ENCODE measurements around the gene PPARD. TPM values are rescaled to one million over a fixed set of nuclear protein-coding genes. Genes with fewer than 3 reads are reported as not detected.
A peak's percentile ranks its signal among the peaks of the same experiment; 100 is the strongest.

PPARD gene
- total and polyA plus RNA-seq, 2 of the 13 experiments (the other 11 are each of a cell fraction or from before 2014, with no cell fraction given): 6.1 to 13.3 TPM

DNA sequence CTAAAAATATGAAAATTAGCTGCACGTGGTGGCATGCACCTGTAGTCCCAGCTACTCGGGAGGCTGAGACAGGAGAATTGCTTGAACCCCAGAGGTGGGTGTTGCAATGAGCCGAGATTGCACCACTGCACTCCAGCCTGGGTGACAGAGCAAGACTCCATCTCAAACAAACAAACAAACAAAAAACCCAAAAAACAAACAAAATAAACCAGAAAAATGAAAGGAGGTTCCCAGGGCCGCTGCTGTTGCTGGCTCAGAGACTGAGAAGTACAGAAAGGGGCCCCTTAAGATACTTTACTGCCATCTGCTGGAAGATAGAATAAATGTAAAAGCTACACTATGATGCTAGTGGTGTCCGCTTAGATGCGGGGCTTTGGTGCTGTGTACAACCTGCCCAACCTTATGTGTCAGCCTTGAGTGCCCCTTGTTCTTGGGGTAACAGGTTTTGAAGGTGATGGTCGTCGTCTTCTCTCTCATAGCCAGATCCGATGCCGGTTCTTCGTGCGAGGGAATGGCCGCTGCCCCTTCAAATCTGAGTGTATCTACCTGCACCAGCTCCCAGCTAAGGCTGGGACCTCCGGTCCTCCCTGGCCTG is 107.0 kb downstream of the PPARD start (continued):
- TF ChIP-seq, protein P1, sequence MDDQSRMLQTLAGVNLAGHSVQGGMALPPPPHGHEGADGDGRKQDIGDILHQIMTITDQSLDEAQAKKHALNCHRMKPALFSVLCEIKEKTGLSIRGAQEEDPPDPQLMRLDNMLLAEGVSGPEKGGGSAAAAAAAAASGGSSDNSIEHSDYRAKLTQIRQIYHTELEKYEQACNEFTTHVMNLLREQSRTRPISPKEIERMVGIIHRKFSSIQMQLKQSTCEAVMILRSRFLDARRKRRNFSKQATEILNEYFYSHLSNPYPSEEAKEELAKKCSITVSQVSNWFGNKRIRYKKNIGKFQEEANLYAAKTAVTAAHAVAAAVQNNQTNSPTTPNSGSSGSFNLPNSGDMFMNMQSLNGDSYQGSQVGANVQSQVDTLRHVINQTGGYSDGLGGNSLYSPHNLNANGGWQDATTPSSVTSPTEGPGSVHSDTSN (CRISPR knock-in tag; IDR thresholded peaks at IDR 0.05; ENCODE audit: borderline replicate concordance): no peak
- TF ChIP-seq TOPORS (CRISPR knock-in tag; IDR thresholded peaks at IDR 0.05) (no peak), CBX5 (CRISPR knock-in tag; IDR thresholded peaks at IDR 0.05; ENCODE audit: borderline replicate concordance) (no peak), BHLHE40 (IDR thresholded peaks at IDR 0.05; ENCODE audit: low read length) (no peak), PPARG (CRISPR knock-in tag; conservative IDR thresholded peaks at IDR 0.05) (no peak), BRCA1 (CRISPR knock-in tag; IDR thresholded peaks at IDR 0.05) (no peak), PAX8 (CRISPR knock-in tag; IDR thresholded peaks at IDR 0.05; ENCODE audit: borderline replicate concordance) (no peak), NFIC (IDR thresholded peaks at IDR 0.05; ENCODE audit: low read length) (no peak), ARNT2 (CRISPR knock-in tag; IDR thresholded peaks at IDR 0.05; ENCODE audit: low read depth) (peak; percentile 52; the same call in 1 of the 2 replicates), ZNF773 (CRISPR knock-in tag; IDR thresholded peaks at IDR 0.05; ENCODE audit: borderline replicate concordance) (no peak), KLF13 (CRISPR knock-in tag; IDR thresholded peaks at IDR 0.05) (no peak), KDM6A (CRISPR knock-in tag; IDR thresholded peaks at IDR 0.05; ENCODE audit: low read depth) (no peak)
- TF ChIP-seq, protein P2, sequence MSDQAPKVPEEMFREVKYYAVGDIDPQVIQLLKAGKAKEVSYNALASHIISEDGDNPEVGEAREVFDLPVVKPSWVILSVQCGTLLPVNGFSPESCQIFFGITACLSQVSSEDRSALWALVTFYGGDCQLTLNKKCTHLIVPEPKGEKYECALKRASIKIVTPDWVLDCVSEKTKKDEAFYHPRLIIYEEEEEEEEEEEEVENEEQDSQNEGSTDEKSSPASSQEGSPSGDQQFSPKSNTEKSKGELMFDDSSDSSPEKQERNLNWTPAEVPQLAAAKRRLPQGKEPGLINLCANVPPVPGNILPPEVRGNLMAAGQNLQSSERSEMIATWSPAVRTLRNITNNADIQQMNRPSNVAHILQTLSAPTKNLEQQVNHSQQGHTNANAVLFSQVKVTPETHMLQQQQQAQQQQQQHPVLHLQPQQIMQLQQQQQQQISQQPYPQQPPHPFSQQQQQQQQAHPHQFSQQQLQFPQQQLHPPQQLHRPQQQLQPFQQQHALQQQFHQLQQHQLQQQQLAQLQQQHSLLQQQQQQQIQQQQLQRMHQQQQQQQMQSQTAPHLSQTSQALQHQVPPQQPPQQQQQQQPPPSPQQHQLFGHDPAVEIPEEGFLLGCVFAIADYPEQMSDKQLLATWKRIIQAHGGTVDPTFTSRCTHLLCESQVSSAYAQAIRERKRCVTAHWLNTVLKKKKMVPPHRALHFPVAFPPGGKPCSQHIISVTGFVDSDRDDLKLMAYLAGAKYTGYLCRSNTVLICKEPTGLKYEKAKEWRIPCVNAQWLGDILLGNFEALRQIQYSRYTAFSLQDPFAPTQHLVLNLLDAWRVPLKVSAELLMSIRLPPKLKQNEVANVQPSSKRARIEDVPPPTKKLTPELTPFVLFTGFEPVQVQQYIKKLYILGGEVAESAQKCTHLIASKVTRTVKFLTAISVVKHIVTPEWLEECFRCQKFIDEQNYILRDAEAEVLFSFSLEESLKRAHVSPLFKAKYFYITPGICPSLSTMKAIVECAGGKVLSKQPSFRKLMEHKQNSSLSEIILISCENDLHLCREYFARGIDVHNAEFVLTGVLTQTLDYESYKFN (CRISPR knock-in tag; conservative IDR thresholded peaks at IDR 0.05): no peak
- TF ChIP-seq, protein P3, sequence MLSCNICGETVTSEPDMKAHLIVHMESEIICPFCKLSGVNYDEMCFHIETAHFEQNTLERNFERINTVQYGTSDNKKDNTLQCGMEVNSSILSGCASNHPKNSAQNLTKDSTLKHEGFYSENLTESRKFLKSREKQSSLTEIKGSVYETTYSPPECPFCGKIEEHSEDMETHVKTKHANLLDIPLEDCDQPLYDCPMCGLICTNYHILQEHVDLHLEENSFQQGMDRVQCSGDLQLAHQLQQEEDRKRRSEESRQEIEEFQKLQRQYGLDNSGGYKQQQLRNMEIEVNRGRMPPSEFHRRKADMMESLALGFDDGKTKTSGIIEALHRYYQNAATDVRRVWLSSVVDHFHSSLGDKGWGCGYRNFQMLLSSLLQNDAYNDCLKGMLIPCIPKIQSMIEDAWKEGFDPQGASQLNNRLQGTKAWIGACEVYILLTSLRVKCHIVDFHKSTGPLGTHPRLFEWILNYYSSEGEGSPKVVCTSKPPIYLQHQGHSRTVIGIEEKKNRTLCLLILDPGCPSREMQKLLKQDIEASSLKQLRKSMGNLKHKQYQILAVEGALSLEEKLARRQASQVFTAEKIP (CRISPR knock-in tag; IDR thresholded peaks at IDR 0.05; ENCODE audit: borderline replicate concordance): no peak
- TF ChIP-seq, protein P4, sequence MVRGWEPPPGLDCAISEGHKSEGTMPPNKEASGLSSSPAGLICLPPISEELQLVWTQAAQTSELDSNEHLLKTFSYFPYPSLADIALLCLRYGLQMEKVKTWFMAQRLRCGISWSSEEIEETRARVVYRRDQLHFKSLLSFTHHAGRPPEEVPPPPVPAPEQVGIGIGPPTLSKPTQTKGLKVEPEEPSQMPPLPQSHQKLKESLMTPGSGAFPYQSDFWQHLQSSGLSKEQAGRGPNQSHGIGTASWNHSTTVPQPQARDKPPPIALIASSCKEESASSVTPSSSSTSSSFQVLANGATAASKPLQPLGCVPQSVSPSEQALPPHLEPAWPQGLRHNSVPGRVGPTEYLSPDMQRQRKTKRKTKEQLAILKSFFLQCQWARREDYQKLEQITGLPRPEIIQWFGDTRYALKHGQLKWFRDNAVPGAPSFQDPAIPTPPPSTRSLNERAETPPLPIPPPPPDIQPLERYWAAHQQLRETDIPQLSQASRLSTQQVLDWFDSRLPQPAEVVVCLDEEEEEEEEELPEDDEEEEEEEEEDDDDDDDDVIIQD (CRISPR knock-in tag; IDR thresholded peaks at IDR 0.05; ENCODE audit: low read depth): 0 out of 2 replicates have a peak, but pooled peaks have one; percentile 13
- TF ChIP-seq, protein P5, sequence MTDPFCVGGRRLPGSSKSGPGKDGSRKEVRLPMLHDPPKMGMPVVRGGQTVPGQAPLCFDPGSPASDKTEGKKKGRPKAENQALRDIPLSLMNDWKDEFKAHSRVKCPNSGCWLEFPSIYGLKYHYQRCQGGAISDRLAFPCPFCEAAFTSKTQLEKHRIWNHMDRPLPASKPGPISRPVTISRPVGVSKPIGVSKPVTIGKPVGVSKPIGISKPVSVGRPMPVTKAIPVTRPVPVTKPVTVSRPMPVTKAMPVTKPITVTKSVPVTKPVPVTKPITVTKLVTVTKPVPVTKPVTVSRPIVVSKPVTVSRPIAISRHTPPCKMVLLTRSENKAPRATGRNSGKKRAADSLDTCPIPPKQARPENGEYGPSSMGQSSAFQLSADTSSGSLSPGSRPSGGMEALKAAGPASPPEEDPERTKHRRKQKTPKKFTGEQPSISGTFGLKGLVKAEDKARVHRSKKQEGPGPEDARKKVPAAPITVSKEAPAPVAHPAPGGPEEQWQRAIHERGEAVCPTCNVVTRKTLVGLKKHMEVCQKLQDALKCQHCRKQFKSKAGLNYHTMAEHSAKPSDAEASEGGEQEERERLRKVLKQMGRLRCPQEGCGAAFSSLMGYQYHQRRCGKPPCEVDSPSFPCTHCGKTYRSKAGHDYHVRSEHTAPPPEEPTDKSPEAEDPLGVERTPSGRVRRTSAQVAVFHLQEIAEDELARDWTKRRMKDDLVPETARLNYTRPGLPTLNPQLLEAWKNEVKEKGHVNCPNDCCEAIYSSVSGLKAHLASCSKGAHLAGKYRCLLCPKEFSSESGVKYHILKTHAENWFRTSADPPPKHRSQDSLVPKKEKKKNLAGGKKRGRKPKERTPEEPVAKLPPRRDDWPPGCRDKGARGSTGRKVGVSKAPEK (CRISPR knock-in tag; IDR thresholded peaks at IDR 0.05; ENCODE audit: borderline replicate concordance): no peak

All from HepG2 (cell line).